GM12801 (cell line): ENCODE data around the gene MARCKS.

Experiments
- CTCF ChIP-seq: IDR thresholded peaks from one replicate; pipeline ENCODE4 v1.5.1; 2011; ENCODE audit warnings: control low read depth; ENCODE audit not compliant: insufficient read length; ENCODE audit errors: extremely low read depth

MARCKS gene

GRCh38 chr6:113837170-113837569 lies 20.0 kb upstream of the MARCKS start:
- no peak for TF ChIP-seq CTCF

DNA sequence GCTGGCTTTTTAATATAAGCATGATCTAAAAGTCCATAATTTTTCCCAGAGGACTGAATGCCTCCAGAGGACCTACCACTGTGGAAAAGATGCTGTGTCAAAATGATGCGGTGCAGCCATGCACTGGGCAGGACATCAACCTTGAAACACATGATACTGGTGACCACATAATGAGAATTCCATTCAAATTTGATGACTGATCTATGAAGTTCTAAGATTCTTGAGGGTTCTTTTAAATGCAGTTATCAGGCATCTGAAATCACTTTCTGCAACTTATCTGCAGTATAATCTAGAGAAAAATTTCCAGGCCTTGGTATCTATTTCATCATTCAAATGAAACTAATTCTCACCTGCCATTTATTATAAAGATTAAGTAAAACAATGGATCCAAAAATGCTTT lies 15.0 kb upstream of the MARCKS start:
- TF ChIP-seq CTCF, result no peak

- no peak for TF ChIP-seq CTCF
Observed at GRCh38 chr6:113843500-113844073, 13.6 kb upstream of the MARCKS start.

DNA sequence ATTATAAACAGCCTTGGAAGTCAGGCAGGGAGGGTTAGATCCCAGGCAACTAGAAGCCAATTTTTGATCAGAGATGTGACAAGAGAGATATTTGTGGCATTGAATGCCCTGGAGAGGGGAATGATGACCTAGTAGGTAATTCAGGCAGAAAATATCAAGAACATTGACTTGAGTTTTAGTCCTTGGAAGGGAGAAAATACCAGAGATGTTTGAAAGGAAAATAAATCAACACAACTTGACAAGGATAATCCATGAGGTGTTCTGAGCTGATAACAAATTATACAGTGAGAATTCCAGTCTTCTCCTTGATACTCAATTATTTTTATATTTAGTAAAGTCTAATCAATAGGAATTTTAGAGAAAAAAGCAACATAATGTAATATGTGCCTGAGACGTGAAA lies 10.6 kb upstream of the MARCKS start:
- no peak for TF ChIP-seq CTCF

- TF ChIP-seq CTCF, result no peak
Observed at GRCh38 chr6:113847447-113847846, 9.7 kb upstream of the MARCKS start.

- TF ChIP-seq CTCF, result no peak
Observed at GRCh38 chr6:113848280-113848679, 8.9 kb upstream of the MARCKS start.

- no peak for TF ChIP-seq CTCF
Observed at GRCh38 chr6:113848811-113849210, 8.3 kb upstream of the MARCKS start.
